GM11168 (cell line): Measurements from ENCODE around the gene ANK2.

Source experiments
- in situ Hi-C: fragments of 300-500 bp; cut with MboI; formaldehyde crosslinking; loops from one replicate; pipeline ENCODE4 v1.12.0; 2022; ENCODE audit warnings: low sequenced_read_pairs; ENCODE audit not compliant: unreplicated experiment

Gene ANK2

GRCh38 chr4:113375964-113376666 is 326.7 kb downstream of the ANK2 start:
- in situ Hi-C loops = loop anchor here (25.0 kb wide), 1 partner anchor 1011 kb away; no protein-coding TSS in a partner anchor

GRCh38 chr4:113378836-113379235 is 329.4 kb downstream of the ANK2 start:
- in situ Hi-C loops = loop anchor here (25.0 kb wide), 1 partner anchor 1008 kb away; no protein-coding TSS in a partner anchor

GRCh38 chr4:113382704-113383103 is 333.3 kb downstream of the ANK2 start:
- in situ Hi-C loops = loop anchor here (25.0 kb wide), 1 partner anchor 1005 kb away; no protein-coding TSS in a partner anchor

- in situ Hi-C loops = loop anchor here (25.0 kb wide), 1 partner anchor 1004 kb away; no protein-coding TSS in a partner anchor
Measured at GRCh38 chr4:113383111-113383785, 333.8 kb downstream of the ANK2 start.

- in situ Hi-C loops = loop anchor here (25.0 kb wide), 1 partner anchor 1003 kb away; no protein-coding TSS in a partner anchor
Measured at GRCh38 chr4:113384600-113384999, 335.1 kb downstream of the ANK2 start.

GRCh38 chr4:113385281-113385899 is 335.9 kb downstream of the ANK2 start:
- in situ Hi-C loops = loop anchor here (25.0 kb wide), 1 partner anchor 1002 kb away; no protein-coding TSS in a partner anchor

GRCh38 chr4:113389160-113389559 is 339.7 kb downstream of the ANK2 start:
- in situ Hi-C loops = loop anchor here (25.0 kb wide), 1 partner anchor 998 kb away; no protein-coding TSS in a partner anchor

GRCh38 chr4:113390850-113391249 is 341.4 kb downstream of the ANK2 start:
- in situ Hi-C loops = loop anchor here (25.0 kb wide), 1 partner anchor 996 kb away; no protein-coding TSS in a partner anchor

GRCh38 chr4:113394108-113394729 is 344.8 kb downstream of the ANK2 start:
- in situ Hi-C loops = loop anchor here (25.0 kb wide), 1 partner anchor 993 kb away; no protein-coding TSS in a partner anchor

GRCh38 chr4:113394730-113395530 is 345.5 kb downstream of the ANK2 start:
- in situ Hi-C loops = loop anchor here (25.0 kb wide), 1 partner anchor 992 kb away; no protein-coding TSS in a partner anchor

- in situ Hi-C loops = loop anchor here (25.0 kb wide), 1 partner anchor 990 kb away; no protein-coding TSS in a partner anchor
Measured at GRCh38 chr4:113397114-113397701, 347.8 kb downstream of the ANK2 start.

- in situ Hi-C loops = loop anchor here (25.0 kb wide), 1 partner anchor 989 kb away; no protein-coding TSS in a partner anchor
Measured at GRCh38 chr4:113398441-113399143, 349.1 kb downstream of the ANK2 start.

- in situ Hi-C loops = loop anchor here (25.0 kb wide), 1 partner anchor 658 kb away; no protein-coding TSS in a partner anchor
Measured at GRCh38 chr4:113404167-113404571, 354.7 kb downstream of the ANK2 start.

- in situ Hi-C loops = loop anchor here (25.0 kb wide), 1 partner anchor 657 kb away; no protein-coding TSS in a partner anchor
Measured at GRCh38 chr4:113404841-113405240, 355.4 kb downstream of the ANK2 start.

GRCh38 chr4:113405874-113406722 is 356.6 kb downstream of the ANK2 start:
- in situ Hi-C loops = loop anchor here (25.0 kb wide), 1 partner anchor 656 kb away; no protein-coding TSS in a partner anchor

GRCh38 chr4:113406723-113407016 is 357.2 kb downstream of the ANK2 start:
- in situ Hi-C loops = loop anchor here (25.0 kb wide), 1 partner anchor 656 kb away; no protein-coding TSS in a partner anchor

GRCh38 chr4:113407409-113407808 is 358.0 kb downstream of the ANK2 start:
- in situ Hi-C loops = loop anchor here (25.0 kb wide), 1 partner anchor 655 kb away; no protein-coding TSS in a partner anchor
